Uterus (tissue), 4 donors: ENCODE results near the gene SRPRB. TPM values are rescaled to one million over a fixed set of nuclear protein-coding genes. Genes with fewer than 3 reads are reported as not detected.

ENCODE experiments used
- DNase-seq, 2 donors: peaks; one replicate each; pipeline ENCODE4 v3.0.0-alpha.2; 2019 to 2020
- H3K27ac ChIP-seq, 2 donors: fragments of 200-600 bp; sonication (generic); 1 replicate in 1 of 2; 2 replicates in 1 of 2; pipeline ENCODE4 v1.5.1; 2016 to 2018
- H3K27me3 ChIP-seq, 2 donors: fragments of 200-600 bp; sonication (generic); one replicate each; pipeline ENCODE4 v1.5.1; 2018 to 2019; ENCODE audit warnings: control low read depth in 1 of 2
- H3K36me3 ChIP-seq, 2 donors: fragments of 200-600 bp; sonication (generic); one replicate each; pipeline ENCODE4 v1.5.1; 2019; ENCODE audit warnings: control low read depth in 1 of 2
- H3K4me1 ChIP-seq, 2 donors: fragments of 200-600 bp; sonication (generic); one replicate each; pipeline ENCODE4 v1.5.1; 2018 to 2019; ENCODE audit warnings: control low read depth in 1 of 2
- H3K4me3 ChIP-seq, 2 donors: fragments of 200-600 bp; sonication (generic); 1 replicate in 1 of 2; 2 replicates in 1 of 2; pipeline ENCODE4 v1.5.1; 2018 to 2019; ENCODE audit warnings: mild to moderate bottlenecking in 1 of 2
- H3K9me3 ChIP-seq, 2 donors: fragments of 200-600 bp; sonication (generic); one replicate each; pipeline ENCODE4 v1.5.1; 2019; ENCODE audit warnings: control low read depth in 1 of 2
- CTCF ChIP-seq, 4 experiments: fragments of 200-600 bp in 2 of 4; fragments of 450-650 bp in 2 of 4; sonication (generic) in 2 of 4; IDR thresholded peaks; one replicate each; pipeline ENCODE4 v1.5.1; 2016 to 2019; ENCODE audit warnings: antibody characterized with exemption in 4 of 4, mild to moderate bottlenecking in 2 of 4, moderate library complexity in 1 of 4
- POLR2A ChIP-seq, 2 donors: fragments of 450-650 bp; IDR thresholded peaks; one replicate each; pipeline ENCODE4 v1.6.1; 2016; ENCODE audit warnings: antibody characterized with exemption in 2 of 2, mild to moderate bottlenecking in 1 of 2, moderate library complexity in 1 of 2
- intact Hi-C: fragments of 100-400 bp; cut with DNase I; formaldehyde crosslinking; loops from one replicate; pipeline ENCODE4 v1.15.1; 2023; ENCODE audit warnings: low total_unique reads
- total RNA-seq, 4 donors: library from RNA; depleted of rRNA in 3 of 4; stranded (reverse); fragments of >200 nt in 3 of 4; gene quantifications; one replicate each; pipeline versions ENCODE4 v1.1.0 to v1.2.4, GENCODE V29; 2014 to 2023
- donor health status: DM: yes; HTN: yes; CAD: no.

Gene SRPRB
- total RNA-seq, 4 donors from 2014 or later, result 12.0 to 66.2 (median 28.9) TPM

GRCh38 chr3:133812872-133813271 is 7.3 kb downstream of the SRPRB start:
- no peaks in the 10 kb centered on the region for H3K36me3 ChIP-seq
- H3K27ac ChIP-seq, result no peak overlapping the region
- no peaks in the 10 kb centered on the region for H3K4me1 ChIP-seq
- no peaks in the 10 kb centered on the region for H3K27me3 ChIP-seq
- H3K4me3 ChIP-seq, result no peak overlapping the region
- DNase-seq, result no peak
- TF ChIP-seq CTCF (IDR thresholded peaks at IDR 0.05), result no peak
- intact Hi-C loops, result no loop called here
- no peaks in the 10 kb centered on the region for H3K9me3 ChIP-seq

GRCh38 chr3:133815386-133815785 is 9.8 kb downstream of the SRPRB start:
- intact Hi-C loops, result no loop called here
- no peak overlapping the region for H3K4me3 ChIP-seq
- no peaks in the 10 kb centered on the region for H3K4me1 ChIP-seq
- H3K27me3 ChIP-seq, result no peaks in the 10 kb centered on the region
- H3K9me3 ChIP-seq, result no peaks in the 10 kb centered on the region
- H3K27ac ChIP-seq, result no peak overlapping the region
- H3K36me3 ChIP-seq, result no peaks in the 10 kb centered on the region
- DNase-seq, result no peak
- TF ChIP-seq POLR2A (IDR thresholded peaks at IDR 0.05) (no peak), CTCF (IDR thresholded peaks at IDR 0.05) (no peak)

GRCh38 chr3:133820129-133820528 is 14.5 kb downstream of the SRPRB start:
- intact Hi-C loops, result no loop called here
- H3K4me1 ChIP-seq, result no peaks in the 10 kb centered on the region
- no peak overlapping the region for H3K4me3 ChIP-seq
- no peaks in the 10 kb centered on the region for H3K9me3 ChIP-seq
- TF ChIP-seq POLR2A (IDR thresholded peaks at IDR 0.05) (no peak), CTCF (IDR thresholded peaks at IDR 0.05) (no peak)
- no peaks in the 10 kb centered on the region for H3K36me3 ChIP-seq
- H3K27me3 ChIP-seq, result no peaks in the 10 kb centered on the region
- H3K27ac ChIP-seq, result no peak overlapping the region
- DNase-seq, result no peak

GRCh38 chr3:133820889-133821675 is 15.5 kb downstream of the SRPRB start:
- intact Hi-C loops, result no loop called here
- TF ChIP-seq POLR2A (IDR thresholded peaks at IDR 0.05), result no peak
- Histone ChIP-seq H3K9me3 (no peaks in the 10 kb centered on the region), H3K4me1 (no peaks in the 10 kb centered on the region), H3K27ac (no peak overlapping the region), H3K27me3 (no peaks in the 10 kb centered on the region), H3K36me3 (no peaks in the 10 kb centered on the region), H3K4me3 (no peak overlapping the region)
- DNase-seq, result no peak

GRCh38 chr3:133821767-133822638 is 16.4 kb downstream of the SRPRB start:
- Histone ChIP-seq H3K4me3 (no peak overlapping the region), H3K27ac (no peak overlapping the region), H3K4me1 (no peaks in the 10 kb centered on the region), H3K9me3 (no peaks in the 10 kb centered on the region), H3K27me3 (no peaks in the 10 kb centered on the region), H3K36me3 (no peaks in the 10 kb centered on the region)
- intact Hi-C loops, result no loop called here
- TF ChIP-seq POLR2A (IDR thresholded peaks at IDR 0.05) (no peak), CTCF (IDR thresholded peaks at IDR 0.05) (no peak)
- peak; percentile 44 to 62 for DNase-seq
